Germinal center (tissue), 1 donor: ENCODE data around the gene H2BW2.
"Not testable (repeated sequence)": the region's sequence is repeated elsewhere in the genome, so short reads cannot be mapped to it uniquely, and the experiment has no call there.

Experiments
- DNase-seq: peaks from one replicate; pipeline ENCODE4 v3.0.0; 2012; ENCODE audit warnings: mixed read lengths, low spot score

The H2BW2 gene

GRCh38 chrX:104039689-104040505 is at the start of gene H2BW2:
Gene H2BW2 (plus strand): TSS chrX:104039956. CDS start chrX:104039995, 39 bp downstream.
- no peak for DNase-seq

GRCh38 chrX:103999234-103999633 is 40.5 kb upstream of the H2BW2 start:
- no peak for DNase-seq

- DNase-seq: no peak
These were observed 30.9 kb upstream of the H2BW2 start for GRCh38 chrX:104008831-104009230.

- no peak for DNase-seq
These were observed 26.6 kb upstream of the H2BW2 start for GRCh38 chrX:104013158-104013557.

- DNase-seq: no peak
These were observed 26.1 kb upstream of the H2BW2 start, which contains the start of gene H2BW1 for GRCh38 chrX:104013606-104014005. Gene H2BW1 (minus strand): TSS chrX:104013708. CDS start chrX:104013576, 132 bp downstream.

- not testable (repeated sequence) for DNase-seq
These were observed 24.2 kb upstream of the H2BW2 start for GRCh38 chrX:104015576-104015975.

GRCh38 chrX:104018126-104018525 is 21.6 kb upstream of the H2BW2 start:
- DNase-seq: no peak

- no peak for DNase-seq
These were observed 1.2 kb downstream of the H2BW2 start for GRCh38 chrX:104041003-104041402.

- DNase-seq: no peak
These were observed 5.9 kb downstream of the H2BW2 start for GRCh38 chrX:104045642-104046041.

GRCh38 chrX:104047171-104047570 is 7.4 kb downstream of the H2BW2 start:
- no peak for DNase-seq

GRCh38 chrX:104054956-104055355 is 15.2 kb downstream of the H2BW2 start:
- not testable (repeated sequence) for DNase-seq

GRCh38 chrX:104062636-104063035 is 22.9 kb downstream of the H2BW2 start:
- DNase-seq: not testable (repeated sequence)

GRCh38 chrX:104075778-104076445 is 36.2 kb downstream of the H2BW2 start, which contains the start of gene TMSB15C:
Gene TMSB15C (minus strand): TSS chrX:104076236.
- not testable (repeated sequence) for DNase-seq

- DNase-seq: not testable (repeated sequence)
These were observed 38.1 kb downstream of the H2BW2 start for GRCh38 chrX:104077854-104078253.

GRCh38 chrX:104084063-104084462 is 44.3 kb downstream of the H2BW2 start:
- no peak for DNase-seq

- DNase-seq: no peak
These were observed 45.0 kb downstream of the H2BW2 start for GRCh38 chrX:104084534-104085277.

- DNase-seq: no peak
These were observed 45.7 kb downstream of the H2BW2 start for GRCh38 chrX:104085477-104085876.

- DNase-seq: no peak
These were observed 46.2 kb downstream of the H2BW2 start for GRCh38 chrX:104085919-104086318.
